Ascending aorta (tissue), 2 donors: Measurements from ENCODE around the gene STON2. TPM values are rescaled to one million over a fixed set of nuclear protein-coding genes. Genes with fewer than 3 reads are reported as not detected.
A peak's percentile ranks its signal among the peaks of the same experiment; 100 is the strongest.
"Not testable (repeated sequence)": the region's sequence is repeated elsewhere in the genome, so short reads cannot be mapped to it uniquely, and the experiment has no call there.

Experiments
- DNase-seq, 2 donors: peaks; one replicate each; pipeline ENCODE4 v3.0.0-alpha.2; 2019; ENCODE audit warnings: low spot score in 2 of 2
- H3K27ac ChIP-seq, 2 donors: fragments of 200-600 bp; sonication (generic); one replicate each; pipeline ENCODE4 v1.5.1; 2016 to 2017; ENCODE audit warnings: mild to moderate bottlenecking in 1 of 2
- H3K27me3 ChIP-seq: fragments of 200-600 bp; sonication (generic); one replicate; pipeline ENCODE4 v1.5.1; 2017
- H3K36me3 ChIP-seq, 2 donors: fragments of 200-600 bp; sonication (generic); one replicate each; pipeline ENCODE4 v1.5.1; 2016
- H3K4me1 ChIP-seq, 2 donors: fragments of 200-600 bp; sonication (generic); one replicate each; pipeline ENCODE4 v1.5.1; 2016 to 2017; ENCODE audit warnings: mild to moderate bottlenecking in 1 of 2
- H3K4me3 ChIP-seq, 2 donors: fragments of 200-600 bp; sonication (generic); one replicate each; pipeline ENCODE4 v1.5.1; 2016 to 2017; ENCODE audit warnings: mild to moderate bottlenecking in 1 of 2
- H3K9me3 ChIP-seq, 2 donors: fragments of 200-600 bp; sonication (generic); one replicate each; pipeline ENCODE4 v1.5.1; 2016
- CTCF ChIP-seq, 3 experiments: fragments of 200-600 bp in 2 of 3; fragments of 450-650 bp in 1 of 3; sonication (generic) in 2 of 3; IDR thresholded peaks; one replicate each; pipeline ENCODE4 v1.5.1; 2016 to 2019; ENCODE audit warnings: antibody characterized with exemption in 3 of 3, mild to moderate bottlenecking in 1 of 3, moderate library complexity in 1 of 3
- intact Hi-C: fragments of 100-400 bp; cut with DNase I; formaldehyde crosslinking; loops from one replicate; pipeline ENCODE4 v1.15.1; 2023
- total RNA-seq: library from RNA; depleted of rRNA; stranded (reverse); fragments of >200 nt; gene quantifications from one replicate; pipeline ENCODE4 v1.1.0, GENCODE V29; 2016

The STON2 gene
- total RNA-seq, 1 donor from 2014 or later: 54.0 TPM

DNA sequence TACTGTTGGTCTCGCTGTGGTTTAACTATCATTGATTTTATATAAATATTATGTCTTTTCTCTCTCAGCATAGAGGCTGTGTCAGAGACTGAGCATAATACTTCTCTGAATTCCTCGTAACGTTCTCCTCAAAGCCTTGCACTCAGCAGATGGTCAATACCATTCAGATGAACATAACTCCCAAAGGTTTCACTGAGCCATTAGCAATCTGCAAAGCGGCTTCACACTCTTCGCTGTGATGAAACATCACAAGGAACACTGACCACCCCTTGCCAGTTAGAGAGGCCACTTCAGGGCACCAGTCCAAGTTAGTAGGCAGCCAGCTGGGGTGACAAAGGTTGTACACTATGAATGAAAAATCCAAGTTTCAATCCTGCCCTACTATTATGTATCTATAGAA lies 30.1 kb upstream of the STON2 start:
- no peaks in the 10 kb centered on the region for H3K9me3 ChIP-seq

GRCh38 chr14:81429749-81430148 lies 29.6 kb upstream of the STON2 start:
- H3K36me3 ChIP-seq, H3K27me3 ChIP-seq, H3K4me3 ChIP-seq, H3K27ac ChIP-seq, H3K9me3 ChIP-seq, H3K4me1 ChIP-seq, intact Hi-C loops, DNase-seq: not testable (repeated sequence)

More for the DNA sequence above, 30.1 kb upstream of the STON2 start:
- no peak overlapping the region for H3K27ac ChIP-seq
- no peaks in the 10 kb centered on the region for H3K4me1 ChIP-seq
- H3K4me3 ChIP-seq: no peak overlapping the region
- no peak for DNase-seq
- no peaks in the 10 kb centered on the region for H3K27me3 ChIP-seq
- intact Hi-C loops: no loop called here
- H3K36me3 ChIP-seq: no peaks in the 10 kb centered on the region
- TF ChIP-seq CTCF (IDR thresholded peaks at IDR 0.05): no peak

DNA sequence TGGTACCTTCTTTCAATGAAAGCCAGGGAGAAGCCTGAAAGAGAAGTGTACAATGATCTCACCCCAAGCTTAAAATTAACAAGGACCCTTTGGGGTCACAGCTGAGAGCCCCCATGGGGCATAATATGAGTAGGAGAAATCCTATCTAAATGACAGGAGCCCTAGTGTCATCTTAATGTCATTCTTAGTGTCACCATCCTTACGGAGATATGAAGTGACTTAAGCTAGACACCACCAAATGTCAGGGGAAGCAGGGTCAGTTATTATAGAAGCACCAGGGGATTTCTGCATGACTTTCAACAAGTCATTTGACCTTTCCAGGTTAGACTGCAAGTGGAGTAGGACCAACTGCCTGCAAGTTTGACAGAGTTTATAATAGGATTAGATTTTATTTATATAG lies 28.9 kb upstream of the STON2 start:
- Histone ChIP-seq H3K27ac (no peak overlapping the region), H3K4me3 (no peak overlapping the region), H3K9me3 (no peaks in the 10 kb centered on the region), H3K27me3 (no peaks in the 10 kb centered on the region), H3K36me3 (no peaks in the 10 kb centered on the region), H3K4me1 (no peaks in the 10 kb centered on the region)
- intact Hi-C loops: no loop called here
- TF ChIP-seq CTCF (IDR thresholded peaks at IDR 0.05): no peak
- no peak for DNase-seq

GRCh38 chr14:81427348-81428058 lies 27.4 kb upstream of the STON2 start:
- Histone ChIP-seq H3K9me3 (no peaks in the 10 kb centered on the region), H3K27ac (no peak overlapping the region), H3K4me1 (no peaks in the 10 kb centered on the region), H3K36me3 (no peaks in the 10 kb centered on the region), H3K4me3 (no peak overlapping the region), H3K27me3 (no peaks in the 10 kb centered on the region)
- no peak for DNase-seq
- TF ChIP-seq CTCF (IDR thresholded peaks at IDR 0.05): no peak
- intact Hi-C loops: no loop called here

GRCh38 chr14:81423504-81423903 lies 23.4 kb upstream of the STON2 start:
- H3K27ac ChIP-seq: peak overlapping the region in 1 of 2 donors; percentile 49
- H3K4me3 ChIP-seq: no peak overlapping the region
- TF ChIP-seq CTCF (IDR thresholded peaks at IDR 0.05): no peak
- no peaks in the 10 kb centered on the region for H3K9me3 ChIP-seq
- DNase-seq: no peak
- no peaks in the 10 kb centered on the region for H3K36me3 ChIP-seq
- H3K27me3 ChIP-seq: no peaks in the 10 kb centered on the region
- intact Hi-C loops: no loop called here
- H3K4me1 ChIP-seq: no peaks in the 10 kb centered on the region

GRCh38 chr14:81418057-81418790 lies 18.1 kb upstream of the STON2 start:
- H3K27me3 ChIP-seq: no peaks in the 10 kb centered on the region
- H3K4me1 ChIP-seq: no peaks in the 10 kb centered on the region
- H3K27ac ChIP-seq: no peak overlapping the region
- H3K36me3 ChIP-seq: no peaks in the 10 kb centered on the region
- DNase-seq: no peak
- H3K9me3 ChIP-seq: no peaks in the 10 kb centered on the region
- TF ChIP-seq CTCF (IDR thresholded peaks at IDR 0.05): no peak
- no peak overlapping the region for H3K4me3 ChIP-seq
- intact Hi-C loops: no loop called here
